Activated CD4-positive, alpha-beta T cell treated with anti-CD3 and anti-CD28 coated beads, Interleukin-2, amount 50 U/mL, for 24 hours (primary cell): ENCODE measurements around the gene ZMIZ1.
"Not testable (repeated sequence)": the region's sequence is repeated elsewhere in the genome, so short reads cannot be mapped to it uniquely, and the experiment has no call there.

Experiments used
- DNase-seq, 2 donors: peaks; one replicate each; pipeline ENCODE4 v3.0.0-alpha.2; 2020; ENCODE audit warnings: low read depth in 1 of 2, low spot score in 1 of 2

Gene ZMIZ1

DNA sequence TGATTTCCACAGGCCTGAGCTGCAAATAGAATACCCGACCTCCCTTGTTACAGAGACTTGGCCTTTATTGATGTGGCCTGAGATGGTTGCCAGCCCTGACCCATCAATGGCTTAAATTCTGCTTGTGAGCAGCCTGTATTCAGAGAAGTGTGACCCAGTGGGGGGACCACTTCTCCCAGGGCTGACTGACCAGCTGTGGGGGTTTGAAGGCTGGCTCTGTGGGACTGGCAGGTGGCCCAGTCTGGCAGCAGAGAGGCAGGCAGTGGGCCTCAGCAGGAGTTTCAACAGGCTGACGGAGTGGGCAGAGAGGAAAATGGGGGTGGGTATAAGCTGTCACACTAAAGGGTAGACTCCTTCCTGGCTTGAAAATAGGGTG lies 266.3 kb downstream of the ZMIZ1 start:
- DNase-seq, result no peak

DNA sequence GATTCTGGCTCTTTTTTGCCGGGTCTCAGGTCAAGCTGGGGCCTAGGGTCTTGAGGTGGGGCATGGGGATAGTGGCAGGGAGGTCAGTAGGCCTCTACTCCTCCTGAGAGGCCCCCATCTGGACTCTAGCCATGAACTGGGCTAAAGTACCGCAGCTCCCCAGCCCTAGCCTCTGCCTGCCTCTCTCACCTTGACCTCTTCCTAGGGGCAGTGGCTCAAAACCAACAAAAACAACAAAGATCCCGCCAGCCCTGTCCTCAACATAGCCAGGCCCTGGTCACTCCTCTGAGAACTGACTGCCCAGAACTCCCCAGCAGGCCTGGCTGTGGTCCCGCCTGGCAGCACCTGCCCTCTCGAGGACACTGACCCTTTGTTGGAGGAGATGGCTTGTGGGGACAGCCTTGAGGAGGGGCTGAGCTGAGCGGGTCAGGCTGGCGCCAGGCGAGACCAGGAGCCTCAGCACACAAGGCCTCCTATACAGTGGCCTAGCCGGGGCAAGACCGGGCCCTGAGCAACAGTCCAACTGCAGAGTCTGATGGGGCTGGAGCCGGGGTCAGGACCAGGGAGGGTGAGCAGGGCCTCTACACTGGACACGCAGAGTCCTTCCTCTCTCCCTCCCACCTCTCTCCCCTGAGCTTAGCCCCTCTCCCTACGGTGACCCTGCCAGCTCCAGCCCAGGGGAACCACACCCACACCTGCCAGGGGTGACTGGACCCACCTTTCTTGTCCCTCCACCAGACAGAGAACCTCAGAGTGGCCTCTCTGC lies 266.9 kb downstream of the ZMIZ1 start:
- DNase-seq, result no peak

DNA sequence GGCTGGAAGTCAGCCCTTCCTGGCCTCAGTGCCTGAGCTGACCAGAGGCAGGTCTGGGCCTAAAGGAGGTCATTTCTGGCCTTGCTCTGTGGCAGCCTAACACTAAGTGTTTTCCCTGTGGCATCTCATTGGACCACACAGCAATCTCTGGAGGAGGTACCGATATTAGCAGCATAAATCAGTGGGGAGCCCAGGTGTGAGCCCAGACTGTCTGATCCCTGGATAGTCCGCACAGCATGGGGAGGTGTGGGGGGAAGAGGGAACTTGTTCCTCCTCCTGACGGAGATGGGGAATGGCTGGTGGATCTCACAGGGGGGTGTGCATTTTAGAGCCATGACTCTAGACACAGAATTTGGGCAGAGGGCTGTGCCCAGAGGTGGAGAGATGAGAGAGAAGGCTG lies 267.5 kb downstream of the ZMIZ1 start:
- DNase-seq, result no peak

DNA sequence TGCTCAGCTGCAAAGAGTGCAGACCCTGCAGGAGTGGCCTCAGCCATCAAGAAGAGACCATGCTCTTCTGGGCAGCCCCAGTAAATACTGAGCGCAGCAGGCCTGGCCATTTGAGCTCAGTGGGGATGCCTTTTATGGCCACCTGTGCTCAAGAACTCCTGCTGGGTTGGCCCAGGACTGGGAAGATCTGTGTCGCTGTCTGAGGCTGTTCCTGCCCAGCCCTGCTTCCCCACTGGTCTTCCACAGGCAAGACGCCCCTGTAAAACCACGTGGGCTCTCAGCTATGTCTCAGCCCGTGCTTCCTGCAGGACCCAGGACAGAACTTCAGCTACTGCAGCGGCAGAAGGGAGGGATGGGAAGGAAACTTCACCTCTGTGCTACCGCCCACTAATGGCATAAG lies 268.0 kb downstream of the ZMIZ1 start:
- no peak for DNase-seq

DNA sequence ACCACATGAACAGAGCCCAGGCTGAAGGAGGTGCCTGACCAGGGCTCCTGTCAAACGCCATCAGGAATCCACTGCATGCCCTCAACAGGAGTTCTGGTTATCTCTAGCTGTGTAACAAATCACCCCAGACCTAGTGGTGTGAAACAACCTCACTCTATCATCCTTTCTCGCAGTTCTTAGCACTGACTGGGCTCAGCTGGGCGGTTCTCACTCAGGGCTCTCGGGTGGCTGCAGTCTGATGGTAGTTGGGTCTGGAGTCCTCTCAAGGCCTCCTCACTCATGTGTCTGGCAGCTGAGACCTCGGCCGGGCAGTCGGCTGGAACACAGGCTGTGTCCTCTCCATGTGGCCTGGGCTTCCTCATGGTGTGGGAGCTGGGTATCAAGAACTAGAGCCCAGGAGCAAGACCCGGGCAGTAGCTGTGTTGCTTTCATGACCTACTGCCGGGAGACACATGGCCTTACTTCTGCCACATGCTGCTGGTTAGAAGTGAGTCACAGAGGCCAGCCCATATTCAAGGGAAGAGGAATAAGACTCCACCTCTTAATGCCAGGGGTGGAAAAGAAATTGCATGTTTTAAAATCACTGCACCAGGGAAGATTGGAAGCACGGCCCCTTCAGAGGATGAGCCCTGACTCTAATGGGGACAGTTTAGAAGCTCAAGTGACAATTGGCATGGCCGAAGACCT lies 269.2 kb downstream of the ZMIZ1 start:
- not testable (repeated sequence) for DNase-seq

DNA sequence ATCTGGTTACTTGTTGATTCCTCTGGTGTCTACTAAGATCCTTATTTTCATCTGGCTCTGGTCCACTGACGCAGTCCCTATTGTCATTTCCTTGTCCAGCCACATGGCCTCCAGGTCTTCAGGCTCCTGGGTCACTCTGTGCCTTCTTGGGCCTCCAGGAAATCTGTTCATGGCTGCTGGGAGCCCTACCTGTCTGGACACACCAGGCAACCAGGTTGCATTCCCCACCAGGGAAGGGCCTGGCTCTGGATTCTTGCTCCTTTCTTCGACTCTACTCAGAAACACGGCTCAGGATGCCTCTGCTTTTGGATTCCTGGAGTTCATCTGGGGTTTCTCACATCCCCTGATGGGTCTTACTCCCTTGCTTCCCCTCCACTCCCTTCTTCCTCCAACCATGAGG lies 270.5 kb downstream of the ZMIZ1 start:
- no peak for DNase-seq

DNA sequence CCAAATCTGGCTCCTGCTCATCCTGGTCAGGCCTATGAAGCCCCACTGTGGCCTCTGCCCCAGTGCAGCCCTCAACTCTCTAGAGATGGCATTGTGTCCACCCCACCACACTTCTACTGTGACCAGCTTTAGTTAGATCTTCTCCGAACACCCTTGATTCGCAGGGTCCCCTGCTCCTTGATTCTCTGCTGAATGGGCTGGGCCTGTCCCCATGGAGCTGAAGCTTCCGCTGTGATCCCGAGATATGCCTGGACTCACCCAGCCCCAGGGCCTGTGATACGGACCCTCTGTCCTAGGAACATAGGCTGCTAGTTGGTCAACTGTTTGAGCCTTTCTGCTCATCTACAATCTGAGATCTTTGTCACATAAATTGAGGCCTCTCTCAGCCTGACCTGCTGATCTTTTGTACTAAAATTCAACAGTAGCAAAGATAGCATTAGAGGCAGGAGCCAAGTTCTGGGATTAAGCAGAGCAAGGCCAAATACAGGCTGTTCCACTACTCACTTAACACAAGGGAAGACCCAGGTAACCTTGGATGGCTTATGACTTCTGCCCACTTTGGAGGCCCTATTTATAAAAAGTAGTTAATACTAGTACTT lies 272.0 kb downstream of the ZMIZ1 start:
- no peak for DNase-seq

DNA sequence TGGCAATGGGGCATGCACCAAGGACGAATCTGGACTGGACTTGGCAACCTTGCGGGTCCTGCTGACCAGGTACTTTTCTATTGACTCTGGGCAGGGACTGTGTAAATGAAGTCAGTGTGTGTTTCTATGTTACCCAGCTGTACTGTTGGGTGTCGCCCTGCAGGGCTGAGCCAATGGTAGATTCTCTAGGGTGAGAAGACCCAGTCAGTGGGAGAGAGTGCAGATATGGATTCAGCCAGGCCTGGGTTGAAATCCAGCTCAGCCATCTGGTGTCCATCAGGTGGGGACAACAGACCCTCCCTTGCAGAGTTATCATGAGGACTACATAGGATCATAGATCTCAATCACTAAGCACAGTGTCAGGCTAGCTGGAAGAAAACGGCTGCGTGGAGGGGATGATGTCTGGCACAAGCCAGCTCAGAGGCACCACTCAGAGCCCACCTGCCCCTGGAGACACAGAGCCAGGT lies 273.6 kb downstream of the ZMIZ1 start:
- no peak for DNase-seq

DNA sequence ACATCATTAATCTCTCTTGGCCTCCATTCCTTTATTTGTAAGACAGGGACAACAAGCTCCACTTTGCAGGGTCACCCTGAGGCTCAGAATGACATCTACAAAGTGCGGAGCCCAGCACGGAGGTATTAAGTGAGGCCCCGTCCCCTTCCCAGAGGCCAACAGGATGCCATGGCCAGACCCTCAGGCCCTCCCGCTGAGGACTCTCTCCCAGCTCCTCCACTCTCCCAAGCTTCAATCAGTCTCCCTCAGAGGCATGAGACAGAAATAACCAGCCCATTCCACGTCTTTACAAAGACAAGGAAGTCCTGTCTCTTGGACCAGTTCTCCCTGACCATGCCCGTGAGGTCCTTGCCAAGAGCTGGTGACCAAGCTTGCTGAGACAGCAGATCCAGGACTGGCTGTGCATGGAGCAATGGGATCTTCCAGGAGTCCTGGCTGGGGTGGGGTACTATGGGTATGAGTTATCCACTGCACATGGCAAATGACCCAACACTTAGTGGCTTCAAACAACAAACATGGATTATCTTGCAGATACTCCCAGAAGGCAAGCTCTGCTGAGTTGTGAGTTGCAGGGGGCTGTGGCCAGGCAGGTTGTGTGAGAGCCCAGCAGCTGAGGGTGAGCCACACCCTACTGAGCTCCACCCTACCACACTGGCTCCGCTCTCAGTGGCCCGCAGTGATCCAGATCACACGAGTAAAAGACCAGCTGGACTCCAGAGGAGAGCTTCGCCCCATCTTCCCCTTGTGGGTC lies 274.2 kb downstream of the ZMIZ1 start:
- no peak for DNase-seq

DNA sequence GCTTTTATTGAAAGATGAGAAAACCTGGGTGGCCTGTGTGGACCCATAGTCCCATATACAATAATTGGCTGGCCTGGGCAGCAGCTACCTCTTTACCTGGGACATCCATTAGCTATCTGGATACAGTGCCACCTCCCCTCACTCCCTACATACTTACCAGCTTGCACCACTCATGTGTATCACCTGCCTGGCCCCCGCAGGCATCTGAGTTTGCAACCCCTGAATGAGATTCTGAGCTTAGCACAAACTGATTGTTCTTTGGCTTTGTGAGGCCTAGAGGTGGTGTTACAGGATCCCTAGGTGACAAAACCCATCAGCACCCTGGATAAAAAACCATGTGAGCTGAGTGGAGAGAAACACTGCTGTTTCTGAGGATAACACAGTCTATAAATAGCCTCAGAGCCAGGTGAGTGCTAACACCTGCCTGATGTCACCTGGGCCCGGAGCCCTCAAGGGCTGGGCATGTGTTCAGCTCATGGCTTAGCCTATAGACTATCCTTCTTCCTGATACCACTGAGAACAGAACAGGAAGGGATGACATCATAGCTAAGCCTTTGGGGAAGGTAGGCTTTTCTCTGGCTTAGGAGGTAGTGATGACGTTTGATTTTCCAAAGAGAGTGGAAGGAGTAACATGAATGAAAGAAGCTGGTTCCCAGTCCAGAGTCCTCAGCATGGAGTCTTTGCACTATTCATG lies 275.9 kb downstream of the ZMIZ1 start:
- no peak for DNase-seq

DNA sequence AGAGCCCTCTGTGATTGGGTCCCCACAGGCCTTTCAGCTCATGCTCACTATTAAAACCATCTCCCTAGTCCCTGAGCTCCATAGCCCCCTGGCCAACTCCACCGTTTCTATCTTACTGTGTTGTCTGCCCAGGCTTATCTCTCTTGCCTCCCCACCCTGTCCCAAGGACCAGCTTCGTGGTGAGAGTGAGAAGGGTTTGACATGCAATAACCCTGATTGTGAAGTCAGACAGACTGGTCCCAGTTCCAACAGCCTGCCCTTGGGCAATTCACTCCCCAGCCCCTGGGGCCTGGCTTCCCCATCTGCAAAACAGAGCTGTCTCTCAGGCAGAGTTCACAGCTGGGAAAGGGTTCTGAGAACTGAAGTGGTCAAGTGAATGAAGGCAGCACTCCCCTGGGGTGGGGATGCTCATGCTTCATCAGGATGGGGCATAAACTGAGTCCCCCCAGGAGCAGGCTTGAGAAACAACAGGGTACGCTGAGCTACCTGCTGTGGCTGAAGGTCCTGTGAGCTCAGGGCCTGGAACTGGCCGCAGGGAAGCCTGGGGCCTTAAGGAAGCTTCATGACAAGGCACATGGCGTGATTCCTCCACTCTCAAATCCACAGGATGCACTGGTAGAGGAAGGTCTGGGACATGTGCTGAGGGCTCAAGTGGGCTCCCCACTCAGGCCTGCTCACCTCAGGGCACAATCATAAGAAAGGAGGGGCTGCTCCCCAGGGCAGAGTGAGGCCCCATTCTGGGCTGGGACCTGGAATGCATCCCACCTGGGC lies 276.7 kb downstream of the ZMIZ1 start:
- DNase-seq, result no peak

DNA sequence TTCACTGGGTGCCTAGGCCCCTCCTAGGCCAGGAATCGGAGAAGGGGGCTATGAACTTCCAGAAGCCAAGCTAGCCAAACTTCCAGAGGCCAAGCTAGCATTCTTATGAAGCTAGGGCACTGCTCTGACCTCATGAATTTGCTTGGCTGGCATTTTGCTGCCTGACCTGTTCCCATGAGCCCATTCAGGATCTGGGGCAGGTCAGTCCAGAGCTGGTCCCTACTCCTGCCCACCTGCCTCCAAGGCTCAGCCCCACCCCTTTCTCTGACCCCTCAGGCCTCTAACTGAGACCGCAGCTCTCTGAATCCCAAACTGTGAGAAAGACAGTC lies 277.2 kb downstream of the ZMIZ1 start:
- DNase-seq, result no peak

DNA sequence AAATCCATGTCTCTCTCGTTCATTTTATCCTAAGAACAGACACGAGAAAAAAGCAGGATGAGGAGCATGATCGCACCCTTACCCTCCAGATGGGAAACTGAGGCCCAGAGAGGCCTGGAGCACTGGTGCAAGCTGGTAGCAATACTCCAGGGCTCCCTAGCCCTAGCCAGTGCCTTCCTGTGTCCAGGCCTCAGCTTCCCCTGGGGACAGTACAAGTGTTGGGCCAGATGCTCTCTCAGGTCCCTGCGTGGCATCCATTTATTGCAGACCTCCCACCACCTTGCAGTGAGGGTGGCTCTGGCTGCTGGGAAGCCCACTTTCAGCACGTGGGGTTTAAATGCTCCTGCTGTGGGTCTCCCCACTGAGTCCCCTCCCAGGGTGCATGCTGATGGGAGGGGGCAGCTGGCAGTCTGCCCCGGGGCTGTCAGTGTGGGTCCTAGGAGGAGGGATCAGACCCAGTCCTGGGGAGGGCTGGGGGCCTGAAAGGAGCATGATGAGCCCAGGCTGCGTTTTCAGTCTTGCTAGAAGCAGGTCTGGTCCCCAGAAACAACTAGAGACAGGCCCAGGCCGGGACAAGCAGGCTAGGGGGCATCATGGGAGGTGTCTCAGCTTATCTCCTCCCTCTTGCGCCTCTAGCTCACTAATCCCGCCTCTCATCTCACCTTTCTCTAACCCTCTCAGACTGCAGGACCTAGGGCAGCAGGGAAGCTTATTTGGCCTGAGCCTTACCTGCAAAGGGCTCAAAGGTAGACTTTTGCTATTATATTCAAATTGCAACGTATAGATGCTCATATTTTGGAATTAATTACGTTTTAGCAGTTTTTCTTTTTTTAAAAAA lies 277.8 kb downstream of the ZMIZ1 start:
- no peak for DNase-seq

DNA sequence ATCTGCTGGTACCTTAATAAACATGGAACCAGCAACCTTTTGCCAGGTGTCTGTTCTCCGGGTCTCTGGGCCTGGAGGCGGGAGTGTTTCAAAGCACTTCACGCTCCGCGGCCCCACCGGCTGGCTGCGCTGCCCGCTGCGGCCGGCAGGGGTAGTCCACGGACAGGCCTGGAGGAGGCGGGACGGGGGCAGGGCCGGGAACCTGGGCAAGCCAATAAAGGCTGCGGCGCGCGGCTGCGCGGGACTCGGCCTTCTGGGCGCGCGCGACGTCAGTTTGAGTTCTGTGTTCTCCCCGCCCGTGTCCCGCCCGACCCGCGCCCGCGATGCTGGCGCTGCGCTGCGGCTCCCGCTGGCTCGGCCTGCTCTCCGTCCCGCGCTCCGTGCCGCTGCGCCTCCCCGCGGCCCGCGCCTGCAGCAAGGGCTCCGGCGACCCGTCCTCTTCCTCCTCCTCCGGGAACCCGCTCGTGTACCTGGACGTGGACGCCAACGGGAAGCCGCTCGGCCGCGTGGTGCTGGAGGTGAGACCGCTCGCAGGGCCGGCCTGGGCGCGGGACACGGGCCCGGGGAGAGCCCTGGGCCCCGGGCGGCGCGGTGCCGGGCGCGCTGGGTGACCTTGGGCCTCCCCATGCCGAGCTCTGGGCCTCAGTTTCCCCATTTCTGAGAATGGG lies 278.6 kb downstream of the ZMIZ1 start, which contains the start of gene PPIF:
PPIF (plus strand) TSS at position 244 of the 668 bp plus-strand sequence; CDS start at position 324, 80 bp downstream.
- peak; percentile 89 to 90 for DNase-seq

DNA sequence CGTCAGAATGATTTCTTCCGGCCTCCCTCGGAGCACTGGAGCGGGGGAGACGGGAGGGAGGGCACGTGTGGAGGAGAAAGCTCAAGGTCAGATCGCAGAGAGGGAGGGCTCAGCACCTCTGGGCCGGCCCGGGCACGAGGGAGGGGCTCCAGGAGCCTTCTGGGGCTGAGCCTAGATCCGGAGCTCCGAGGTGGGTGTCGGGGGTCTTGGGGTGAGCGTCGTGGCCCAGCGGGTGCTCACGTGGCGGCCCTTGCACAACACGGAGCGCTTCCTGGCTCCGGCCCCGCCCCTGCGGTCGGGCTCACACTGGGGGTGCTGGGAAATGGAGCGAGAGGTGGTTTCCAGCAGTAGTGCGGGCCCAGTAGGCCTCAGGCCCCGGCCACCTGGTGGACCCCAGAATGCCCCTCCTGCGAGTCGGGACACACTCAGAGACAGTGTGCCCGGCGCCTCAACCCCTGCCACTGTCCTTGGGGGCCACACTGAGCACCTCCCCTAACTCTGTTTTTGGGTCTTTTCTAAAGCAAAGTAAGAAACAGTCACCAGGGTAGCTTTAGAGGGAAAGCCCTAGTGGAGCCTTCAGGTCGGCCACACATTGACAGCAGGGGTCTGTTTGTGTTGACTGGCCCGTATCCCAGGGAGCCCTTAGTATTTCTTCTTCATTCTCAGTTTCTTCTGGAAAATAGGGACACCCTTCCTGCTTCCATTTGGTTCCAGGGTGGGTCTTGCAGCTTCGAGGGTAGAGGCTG lies 279.3 kb downstream of the ZMIZ1 start:
- peak; percentile 56 to 62 for DNase-seq

DNA sequence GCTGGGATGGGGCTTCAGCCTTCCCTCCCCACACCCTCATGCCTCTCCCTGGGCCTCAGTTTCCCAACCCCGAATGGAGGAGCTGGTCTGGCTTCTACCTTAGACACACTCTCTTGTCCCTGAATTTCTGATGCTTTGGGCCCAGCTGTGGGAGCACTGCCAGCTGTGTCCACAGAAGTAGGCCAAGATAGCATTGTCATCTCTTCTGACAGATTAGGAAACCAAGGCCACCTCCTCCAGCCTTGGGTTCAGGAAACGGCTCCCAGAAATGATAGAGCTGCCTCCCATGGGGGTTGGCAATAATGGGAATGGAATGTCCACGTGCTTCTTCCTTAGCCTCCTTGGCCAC lies 279.8 kb downstream of the ZMIZ1 start:
- no peak for DNase-seq

DNA sequence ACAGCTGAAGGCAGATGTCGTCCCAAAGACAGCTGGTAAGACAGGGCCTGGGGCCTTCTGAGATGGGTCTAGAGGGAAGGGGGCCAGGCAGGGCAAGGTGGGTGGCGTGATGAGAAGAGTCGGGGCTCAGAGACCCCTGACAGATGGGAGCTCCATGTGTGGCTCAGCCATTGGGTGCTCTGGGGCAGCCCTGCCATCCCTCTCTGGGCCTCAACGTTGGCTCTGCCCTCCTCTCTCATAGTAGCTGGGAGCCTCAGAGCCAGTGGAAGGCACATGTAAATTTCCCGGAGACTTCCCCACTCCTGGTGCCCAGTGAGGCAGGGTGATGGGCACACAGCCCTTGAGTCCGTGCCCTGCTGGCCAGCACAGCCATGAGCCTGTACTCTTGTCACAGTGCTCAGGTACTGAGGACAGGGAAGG lies 280.3 kb downstream of the ZMIZ1 start:
- DNase-seq, result no peak

DNA sequence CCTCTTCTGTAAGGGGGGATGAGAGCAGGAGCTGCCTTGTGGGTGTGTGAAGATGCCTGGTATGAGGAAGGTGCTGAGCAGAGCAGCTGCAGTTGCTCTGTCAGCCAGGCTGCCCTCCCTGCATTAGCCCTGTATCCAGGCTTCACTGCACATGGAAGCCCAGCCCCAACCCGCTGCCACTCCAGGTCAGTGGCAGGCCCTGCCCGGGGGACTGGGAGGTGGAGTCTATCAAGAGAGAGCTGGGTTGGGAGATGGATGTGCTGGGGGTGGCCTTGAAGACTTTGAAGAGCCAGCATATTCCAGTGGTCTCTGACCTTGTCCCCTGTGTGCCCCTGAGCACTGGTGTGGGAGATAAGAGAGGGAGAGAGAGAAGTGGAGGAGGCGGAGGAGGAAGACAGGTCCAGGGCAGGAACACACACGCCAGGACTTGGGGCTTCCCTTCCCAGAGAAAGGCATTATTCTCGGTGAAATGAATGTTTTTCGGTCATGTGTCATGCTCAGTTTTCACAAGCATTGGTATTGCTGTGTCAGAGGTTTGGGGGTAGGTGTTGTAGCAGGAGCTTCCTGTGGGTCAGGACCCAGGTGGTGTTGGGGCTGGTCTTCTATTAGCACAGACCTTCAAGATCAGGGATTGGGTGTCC lies 281.1 kb downstream of the ZMIZ1 start:
- no peak for DNase-seq
